Measurements from ENCODE around the gene HECTD4.

DNA sequence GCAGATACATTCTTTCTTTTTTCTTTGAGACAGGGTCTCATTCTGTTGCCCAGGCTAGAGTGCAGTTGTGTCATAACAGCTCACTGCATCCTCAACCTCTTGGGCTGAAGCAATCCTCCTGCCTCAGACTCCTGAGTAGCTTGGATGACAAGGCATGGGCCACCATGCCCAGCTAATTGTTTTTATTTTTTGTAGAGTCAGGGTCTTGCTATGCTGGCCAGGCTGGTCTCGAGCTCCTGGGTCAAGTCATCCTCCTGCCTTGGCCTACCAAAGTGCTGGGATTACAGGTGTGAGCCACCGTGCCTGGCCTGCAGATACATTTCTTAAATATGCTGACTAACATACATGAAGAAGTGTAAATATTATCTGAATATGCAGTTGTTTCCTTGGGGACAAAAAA lies 115.8 kb downstream of the HECTD4 start:
- TF ChIP-seq, protein P1, sequence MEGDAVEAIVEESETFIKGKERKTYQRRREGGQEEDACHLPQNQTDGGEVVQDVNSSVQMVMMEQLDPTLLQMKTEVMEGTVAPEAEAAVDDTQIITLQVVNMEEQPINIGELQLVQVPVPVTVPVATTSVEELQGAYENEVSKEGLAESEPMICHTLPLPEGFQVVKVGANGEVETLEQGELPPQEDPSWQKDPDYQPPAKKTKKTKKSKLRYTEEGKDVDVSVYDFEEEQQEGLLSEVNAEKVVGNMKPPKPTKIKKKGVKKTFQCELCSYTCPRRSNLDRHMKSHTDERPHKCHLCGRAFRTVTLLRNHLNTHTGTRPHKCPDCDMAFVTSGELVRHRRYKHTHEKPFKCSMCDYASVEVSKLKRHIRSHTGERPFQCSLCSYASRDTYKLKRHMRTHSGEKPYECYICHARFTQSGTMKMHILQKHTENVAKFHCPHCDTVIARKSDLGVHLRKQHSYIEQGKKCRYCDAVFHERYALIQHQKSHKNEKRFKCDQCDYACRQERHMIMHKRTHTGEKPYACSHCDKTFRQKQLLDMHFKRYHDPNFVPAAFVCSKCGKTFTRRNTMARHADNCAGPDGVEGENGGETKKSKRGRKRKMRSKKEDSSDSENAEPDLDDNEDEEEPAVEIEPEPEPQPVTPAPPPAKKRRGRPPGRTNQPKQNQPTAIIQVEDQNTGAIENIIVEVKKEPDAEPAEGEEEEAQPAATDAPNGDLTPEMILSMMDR (conservative IDR thresholded peaks at IDR 0.05; ENCODE audit: low read depth, low read length) = no peak
- TF ChIP-seq POLR2A (IDR thresholded peaks at IDR 0.05; ENCODE audit: low read depth, low read length) (no peak), RFX5 (IDR thresholded peaks at IDR 0.05; ENCODE audit: low read depth, low read length) (no peak), SMC3 (IDR thresholded peaks at IDR 0.05; ENCODE audit: low read depth, low read length) (no peak), MAZ (IDR thresholded peaks at IDR 0.05; ENCODE audit: borderline replicate concordance, low read depth, low read length) (no peak), NFE2L2 (IDR thresholded peaks at IDR 0.05; ENCODE audit: low read depth, low read length) (no peak), CEBPB (IDR thresholded peaks at IDR 0.05; ENCODE audit: low read depth, low read length) (no peak)
- TF ChIP-seq, protein P2, sequence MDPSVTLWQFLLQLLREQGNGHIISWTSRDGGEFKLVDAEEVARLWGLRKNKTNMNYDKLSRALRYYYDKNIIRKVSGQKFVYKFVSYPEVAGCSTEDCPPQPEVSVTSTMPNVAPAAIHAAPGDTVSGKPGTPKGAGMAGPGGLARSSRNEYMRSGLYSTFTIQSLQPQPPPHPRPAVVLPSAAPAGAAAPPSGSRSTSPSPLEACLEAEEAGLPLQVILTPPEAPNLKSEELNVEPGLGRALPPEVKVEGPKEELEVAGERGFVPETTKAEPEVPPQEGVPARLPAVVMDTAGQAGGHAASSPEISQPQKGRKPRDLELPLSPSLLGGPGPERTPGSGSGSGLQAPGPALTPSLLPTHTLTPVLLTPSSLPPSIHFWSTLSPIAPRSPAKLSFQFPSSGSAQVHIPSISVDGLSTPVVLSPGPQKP (IDR thresholded peaks at IDR 0.05; ENCODE audit: borderline replicate concordance, low read depth, low read length) = no peak

Data from IMR-90 (cell line).